Measurements from ENCODE around the gene MDGA2. TPM values are rescaled to one million over a fixed set of nuclear protein-coding genes. Genes with fewer than 3 reads are reported as not detected.

The MDGA2 gene
- total and polyA plus RNA-seq, 8 donors, result not detected

DNA sequence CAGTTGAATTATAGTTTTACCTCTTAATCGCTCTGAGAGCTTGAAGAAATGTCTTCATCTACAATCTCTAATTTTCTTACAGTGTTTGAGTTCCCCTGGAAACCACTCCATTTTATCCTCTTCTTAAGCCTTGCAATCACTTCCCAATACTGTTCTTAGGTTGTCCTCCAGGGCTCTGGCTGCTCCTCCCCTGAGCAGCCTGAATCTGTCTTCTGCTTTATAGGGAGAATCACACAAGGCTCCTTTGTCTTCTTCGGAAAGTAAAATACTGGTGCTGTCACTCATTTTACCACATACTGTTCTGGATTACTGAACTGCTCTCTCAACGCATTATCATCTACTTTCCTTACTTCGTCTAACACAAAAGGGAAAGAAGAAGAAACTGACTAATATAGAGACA, 133.7 kb downstream of the MDGA2 start:
- DNase-seq (no peak), FAIRE-seq (no peak), ATAC-seq (no peak)
- H3K27me3 ChIP-seq, result no peaks in the 10 kb centered on the region
- TF ChIP-seq CTCF (IDR thresholded peaks at IDR 0.05), result no peak
- 35 to 37% methylated on average over 4 of the region's 4 CpGs for WGBS, 2 donors
- no peaks in the 10 kb centered on the region for H3K4me1 ChIP-seq
- intact Hi-C loops (cut with DNase I), result no loop called here
- H3K27ac ChIP-seq, result no peak overlapping the region
- no peaks in the 10 kb centered on the region for H3K9me3 ChIP-seq
- H3K36me3 ChIP-seq, result no peaks in the 10 kb centered on the region
- no peak overlapping the region for H3K4me3 ChIP-seq

GRCh38 chr14:47539031-47539461, 136.4 kb downstream of the MDGA2 start:
- ATAC-seq (peak in 1 of 4 donors; percentile 20), FAIRE-seq (no peak), DNase-seq (no peak)
- H3K9me3 ChIP-seq, result no peaks in the 10 kb centered on the region
- no peak for TF ChIP-seq CTCF (IDR thresholded peaks at IDR 0.05)
- no peak overlapping the region for H3K4me3 ChIP-seq
- intact Hi-C loops (cut with DNase I), result no loop called here
- 32 to 46% methylated on average over 3 of the region's 3 CpGs for WGBS, 2 donors
- H3K27ac ChIP-seq, result no peak overlapping the region
- H3K27me3 ChIP-seq, result no peaks in the 10 kb centered on the region
- H3K36me3 ChIP-seq, result no peaks in the 10 kb centered on the region
- H3K4me1 ChIP-seq, result no peaks in the 10 kb centered on the region

DNA sequence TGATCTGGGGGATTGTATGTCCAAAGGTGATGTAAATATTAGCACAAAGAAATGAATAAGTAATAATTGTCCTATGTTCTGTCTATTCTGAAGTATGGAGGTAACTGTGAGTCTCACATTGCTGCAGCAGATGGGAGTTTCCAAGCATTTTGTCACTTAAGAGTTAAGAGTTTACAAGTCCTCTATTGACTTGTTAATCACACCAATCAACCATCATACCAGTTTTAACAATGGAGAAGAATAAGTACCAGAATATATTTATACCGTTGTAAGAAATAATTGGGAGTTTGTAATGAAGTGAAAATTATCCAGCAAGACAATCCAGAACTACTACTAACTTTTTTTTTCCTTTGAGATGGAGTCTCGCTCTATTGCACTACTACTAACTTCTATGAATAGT, 139.1 kb downstream of the MDGA2 start:
- no peaks in the 10 kb centered on the region for H3K27me3 ChIP-seq
- H3K4me1 ChIP-seq, result no peaks in the 10 kb centered on the region
- WGBS, 2 donors, result 47 to 67% methylated on average over 2 of the region's 2 CpGs
- FAIRE-seq, result no peak
- ATAC-seq, result no peak
- H3K36me3 ChIP-seq, result no peaks in the 10 kb centered on the region
- H3K27ac ChIP-seq, result no peak overlapping the region
- intact Hi-C loops (cut with DNase I), result no loop called here
- no peak for DNase-seq
- H3K4me3 ChIP-seq, result no peak overlapping the region
- no peak for TF ChIP-seq CTCF (IDR thresholded peaks at IDR 0.05)
- H3K9me3 ChIP-seq, result no peaks in the 10 kb centered on the region

DNA sequence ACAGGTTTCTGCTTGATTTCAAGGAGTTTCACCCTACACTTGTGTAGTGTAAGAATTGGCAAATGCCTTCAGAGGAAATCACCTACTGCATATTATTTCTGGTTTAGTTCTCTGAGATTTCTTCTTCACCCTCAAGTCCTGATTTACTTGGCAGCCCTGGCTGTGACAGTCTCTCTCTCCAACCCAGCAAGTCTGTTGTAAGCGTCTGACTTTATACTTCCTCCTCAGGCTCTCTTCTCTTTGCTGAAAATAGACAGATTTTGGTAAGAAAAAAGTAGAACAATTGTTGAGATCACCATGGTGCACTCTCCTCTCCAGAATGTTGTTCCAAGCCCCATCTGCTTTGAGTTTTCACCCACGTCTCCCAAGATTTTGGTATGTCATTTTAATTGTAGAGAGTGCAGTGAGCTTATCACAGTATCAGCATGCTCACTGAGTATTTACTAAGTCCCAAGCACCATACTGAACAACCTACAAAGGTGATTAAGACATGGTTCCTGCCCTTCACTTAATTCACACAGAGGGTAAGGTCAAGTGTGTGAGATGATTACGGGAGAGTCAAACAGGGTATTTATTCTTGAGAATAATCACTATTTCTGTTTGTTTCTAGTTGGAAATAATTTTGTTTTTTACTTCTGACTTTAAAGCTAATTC, 148.7 kb downstream of the MDGA2 start:
- no peaks in the 10 kb centered on the region for H3K4me1 ChIP-seq
- H3K27ac ChIP-seq, result no peak overlapping the region
- DNase-seq, result no peak
- no peaks in the 10 kb centered on the region for H3K36me3 ChIP-seq
- intact Hi-C loops (cut with DNase I), result no loop called here
- no peak for FAIRE-seq
- no peak for TF ChIP-seq CTCF (IDR thresholded peaks at IDR 0.05)
- no peak overlapping the region for H3K4me3 ChIP-seq
- 45 to 62% methylated on average over 3 of the region's 3 CpGs for WGBS, 2 donors
- peaks cover 0 to 3% (median 0%) of the 10 kb centered on the region in 4 donors for H3K27me3 ChIP-seq
- ATAC-seq, result no peak
- no peaks in the 10 kb centered on the region for H3K9me3 ChIP-seq

- H3K4me1 ChIP-seq, result no peaks in the 10 kb centered on the region
- no peak overlapping the region for H3K27ac ChIP-seq
- no peak for FAIRE-seq
- no peak for TF ChIP-seq CTCF (IDR thresholded peaks at IDR 0.05)
- DNase-seq, result no peak
- H3K9me3 ChIP-seq, result no peaks in the 10 kb centered on the region
- ATAC-seq, result no peak
- no peak overlapping the region for H3K4me3 ChIP-seq
- WGBS, 2 donors, result 41 to 59% methylated on average over 4 of the region's 4 CpGs
- no peaks in the 10 kb centered on the region for H3K36me3 ChIP-seq
- intact Hi-C loops (cut with DNase I), result no loop called here
- peaks cover 0 to 3% (median 0%) of the 10 kb centered on the region in 4 donors for H3K27me3 ChIP-seq
These were observed 150.9 kb downstream of the MDGA2 start for GRCh38 chr14:47524524-47524923.
